Measurements from ENCODE around the gene CDK13.
"Not testable (repeated sequence)": the region's sequence is repeated elsewhere in the genome, so short reads cannot be mapped to it uniquely, and the experiment has no call there.

The CDK13 gene

DNA sequence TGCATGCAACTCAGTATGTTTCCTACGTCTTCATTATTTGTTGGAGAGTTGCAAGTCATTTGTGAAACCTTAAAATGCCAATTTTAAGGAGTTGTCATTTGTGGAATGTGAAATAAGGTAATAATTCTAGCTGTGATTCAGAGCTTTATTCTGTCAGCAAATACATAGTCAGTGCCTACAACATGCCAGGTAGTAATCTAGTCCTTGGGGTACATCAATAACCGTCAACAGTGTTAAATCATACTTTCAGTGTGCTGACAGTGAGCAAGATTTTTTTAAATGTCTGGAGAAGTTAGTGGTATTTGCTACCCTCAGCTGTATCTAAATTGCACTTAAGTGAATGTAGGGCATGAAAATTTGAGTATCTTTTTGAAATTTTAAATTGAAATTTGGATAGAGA is 147.7 kb downstream of the CDK13 start:
- no peak for DNase-seq (ENCODE audit: low read depth)

DNA sequence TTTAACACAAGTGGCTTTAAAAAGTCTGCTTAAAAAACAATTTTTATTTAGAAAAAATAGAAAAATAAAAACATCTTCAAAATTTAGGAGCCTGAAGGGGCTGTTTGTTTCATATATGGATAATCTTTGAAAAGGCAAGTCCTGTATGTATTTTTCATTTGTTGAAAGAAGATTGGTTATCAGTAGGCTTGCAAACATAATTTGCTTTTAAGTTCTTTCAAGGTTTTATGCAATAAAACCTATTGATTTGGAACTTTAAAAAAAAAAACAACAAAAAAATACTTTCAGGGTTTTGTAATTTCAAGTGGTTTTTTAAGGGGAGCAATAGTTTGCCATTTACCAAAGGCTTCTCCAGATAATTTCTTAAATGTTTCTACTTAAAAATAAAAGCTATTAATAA is 148.8 kb downstream of the CDK13 start:
- DNase-seq (ENCODE audit: low read depth) = no peak

DNA sequence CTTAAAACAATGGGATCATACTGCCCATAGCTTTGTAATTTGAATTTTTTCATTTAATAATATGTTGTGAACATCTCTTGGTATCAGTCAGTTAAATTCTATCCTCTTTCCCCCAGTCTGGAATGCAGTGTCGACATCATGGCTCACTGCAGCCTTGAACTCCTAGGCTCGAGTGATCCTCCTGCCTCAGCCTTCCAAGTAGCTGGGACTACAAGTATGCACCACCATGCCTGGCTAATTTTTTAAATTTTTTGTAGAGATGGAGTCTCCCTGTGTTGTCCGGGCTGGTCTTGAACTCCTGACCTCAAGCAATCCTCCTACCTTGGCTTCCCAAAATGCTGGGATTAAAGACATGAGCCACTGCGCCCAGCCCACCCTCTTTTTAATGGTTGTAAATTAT is 149.8 kb downstream of the CDK13 start:
- DNase-seq (ENCODE audit: low read depth) = no peak

DNA sequence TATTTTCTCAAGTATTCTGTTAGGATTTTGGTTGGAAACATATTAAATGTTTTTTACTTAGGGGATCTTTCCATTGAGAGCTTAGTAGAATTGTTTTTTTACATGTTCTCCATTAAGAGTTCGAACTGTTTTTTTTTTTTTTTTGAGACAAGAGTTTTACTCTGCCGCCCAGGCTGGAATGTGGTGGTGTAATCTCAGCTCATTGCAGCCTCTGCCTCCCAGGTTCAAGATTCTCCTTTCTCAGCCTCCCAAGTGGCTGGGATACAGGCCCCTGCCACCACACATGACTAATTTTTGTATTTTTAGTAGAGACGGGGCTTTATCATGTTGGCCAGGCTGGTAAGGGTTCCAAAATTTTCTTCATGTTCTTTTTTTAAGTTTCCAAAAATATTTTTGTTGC is 151.1 kb downstream of the CDK13 start:
- no peak for DNase-seq (ENCODE audit: low read depth)

DNA sequence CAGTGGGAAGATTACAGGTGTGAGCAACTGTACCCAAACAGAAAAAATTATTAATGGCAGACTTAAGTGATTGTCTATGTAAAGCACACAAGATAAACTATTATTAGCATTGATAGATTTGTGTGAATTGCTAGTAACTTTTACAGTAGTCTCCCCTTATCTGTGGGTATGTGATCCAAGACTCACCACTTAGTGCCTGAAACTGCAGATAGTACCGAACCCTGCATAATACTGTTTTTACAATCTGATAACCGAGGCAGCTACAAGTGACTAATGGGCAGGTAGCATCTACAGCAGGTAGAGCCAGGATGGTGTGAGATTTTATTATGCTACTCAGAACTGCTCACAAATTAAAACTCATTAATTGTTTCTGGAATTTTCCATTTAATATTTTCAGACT is 152.8 kb downstream of the CDK13 start:
- DNase-seq (ENCODE audit: low read depth) = no peak

DNA sequence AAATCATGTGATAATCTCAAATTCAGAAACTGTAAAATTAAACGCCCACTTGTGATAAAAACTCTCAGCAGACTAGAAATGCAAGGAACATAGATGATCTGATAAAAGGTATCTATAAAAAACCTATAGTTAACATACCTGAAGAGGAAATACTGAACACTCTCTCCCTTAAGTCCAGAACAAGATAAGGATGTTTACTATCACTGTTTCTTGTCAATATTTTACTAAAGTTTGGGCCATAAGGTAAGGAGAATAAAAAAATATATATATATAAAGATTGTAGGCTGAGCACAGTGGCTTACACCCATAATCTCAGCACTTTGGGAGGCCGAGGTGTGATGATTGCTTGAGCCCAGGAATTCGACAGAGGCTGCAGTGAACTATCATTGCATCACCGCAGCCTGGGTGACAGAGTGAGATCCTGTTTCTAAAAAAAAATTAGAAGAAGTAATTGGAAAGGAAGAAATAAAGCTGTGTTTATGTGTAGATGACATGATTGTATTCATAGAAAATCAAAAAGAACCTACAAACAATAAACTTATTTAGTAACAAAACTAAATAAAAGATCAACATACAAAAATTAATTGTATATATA is 155.9 kb downstream of the CDK13 start:
- DNase-seq (ENCODE audit: low read depth) = no peak

DNA sequence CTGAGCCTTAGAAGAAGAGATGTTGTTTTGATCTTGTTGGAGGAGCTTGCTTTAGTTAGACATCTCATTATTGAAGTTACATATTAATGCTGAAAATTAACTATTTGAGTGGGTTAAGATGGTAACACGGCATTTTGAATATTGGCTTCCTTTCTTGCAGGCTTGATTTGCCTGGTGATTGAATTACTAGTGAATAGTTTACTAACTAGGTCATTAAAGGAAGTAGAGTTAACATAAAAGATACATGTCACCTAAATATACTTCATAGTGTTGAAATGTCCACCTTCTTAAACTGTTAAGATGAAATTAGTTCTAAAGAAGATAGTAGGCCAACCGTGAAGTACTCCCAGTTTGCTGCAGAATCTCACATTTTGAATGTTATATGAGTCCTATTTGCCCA is 165.9 kb downstream of the CDK13 start:
- DNase-seq (ENCODE audit: low read depth) = no peak

DNA sequence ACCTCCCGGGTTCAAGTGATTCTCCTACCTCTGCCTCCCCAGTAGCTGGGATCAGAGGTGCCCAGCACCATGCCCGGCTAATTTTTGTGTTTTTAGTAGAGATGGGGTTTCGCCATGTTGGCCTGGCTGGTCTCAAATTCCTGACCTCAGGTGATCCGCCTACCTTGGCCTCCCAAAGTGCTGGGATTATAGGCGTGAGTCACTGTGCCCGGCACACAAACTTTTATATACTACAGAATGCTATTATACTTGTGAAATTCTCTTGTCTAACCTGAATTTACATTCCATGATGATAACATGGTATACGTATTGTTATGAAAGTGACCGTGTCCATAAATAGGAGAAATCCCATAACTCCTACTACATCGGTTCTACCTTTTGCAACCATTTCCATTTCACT is 167.1 kb downstream of the CDK13 start:
- not testable (repeated sequence) for DNase-seq (ENCODE audit: low read depth)

DNA sequence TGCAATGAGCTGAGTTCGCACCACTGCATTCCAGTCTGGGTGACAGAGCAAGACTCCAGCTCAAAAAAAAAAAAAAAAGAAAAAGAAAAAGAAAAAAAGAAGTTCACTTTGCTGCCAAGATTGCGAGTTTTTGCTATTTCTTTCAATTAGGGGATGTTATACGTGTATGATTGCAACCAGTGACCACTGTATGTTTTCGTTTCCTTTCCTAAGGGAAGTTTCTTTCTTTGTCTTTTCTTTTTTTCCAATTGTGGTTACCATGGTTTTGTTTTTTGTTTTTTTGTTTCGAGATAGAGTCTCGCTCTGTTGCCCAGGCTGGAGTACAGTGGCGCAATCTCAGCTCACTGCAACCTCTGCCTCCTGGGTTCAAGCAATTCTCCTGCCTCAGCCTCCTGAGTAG is 168.1 kb downstream of the CDK13 start:
- not testable (repeated sequence) for DNase-seq (ENCODE audit: low read depth)

DNA sequence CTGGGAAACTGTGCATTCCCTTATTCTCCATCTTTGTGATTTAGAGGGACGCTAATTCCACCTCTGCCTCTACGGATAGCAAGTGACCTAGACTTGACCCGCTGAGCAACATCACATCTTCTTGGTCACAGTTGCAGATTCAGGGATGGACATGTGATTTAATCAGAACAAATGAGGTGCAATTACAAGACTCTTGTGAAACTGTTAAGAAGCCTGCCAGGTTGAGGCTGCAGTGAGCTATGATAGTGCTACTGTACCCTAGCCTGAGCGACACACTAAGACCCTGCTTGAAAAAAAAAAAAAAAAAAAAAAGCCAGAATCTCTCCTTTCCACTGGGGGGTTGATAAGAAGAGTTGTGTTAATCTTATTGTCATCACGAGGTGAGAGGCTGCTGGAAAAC is 170.0 kb downstream of the CDK13 start:
- no peak for DNase-seq (ENCODE audit: low read depth)

DNA sequence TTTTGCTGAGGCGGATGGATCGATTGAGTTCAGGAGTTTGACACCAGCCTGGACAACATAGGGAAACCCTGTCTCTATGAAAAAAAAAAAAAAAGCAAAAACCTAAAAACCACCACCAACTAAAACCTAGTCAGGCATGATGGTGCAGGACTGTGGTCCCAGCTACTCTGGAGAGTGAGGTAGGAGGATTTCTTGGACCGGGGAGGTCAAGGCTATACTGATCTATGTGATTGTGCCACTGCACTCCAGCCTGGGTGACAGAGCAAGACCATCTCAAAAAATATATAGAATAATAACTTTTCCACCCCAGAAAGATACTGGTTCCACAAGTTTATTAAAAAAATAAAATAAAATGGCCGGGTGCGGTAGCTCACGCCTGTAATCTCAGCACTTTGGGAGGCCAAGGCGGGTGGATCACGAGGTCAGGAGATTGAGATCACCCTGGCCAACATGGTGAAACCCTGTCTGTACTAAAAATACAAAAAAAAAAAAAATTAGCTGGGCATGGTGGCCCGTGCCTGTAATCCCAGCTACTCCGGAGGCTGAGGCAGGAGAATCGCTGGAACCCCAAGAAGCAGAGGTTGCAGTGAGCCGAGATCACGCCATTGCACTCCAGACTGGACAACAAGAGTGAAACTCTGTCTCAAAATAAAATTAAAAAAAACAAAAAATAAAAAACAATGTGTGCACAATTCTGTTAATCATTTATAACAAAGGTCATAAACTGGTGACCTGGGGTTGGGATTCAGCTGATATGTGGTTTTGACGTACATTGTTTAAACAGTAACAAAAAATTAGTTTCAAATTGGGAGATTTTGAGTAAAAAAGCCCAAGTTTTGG is 172.3 kb downstream of the CDK13 start:
- DNase-seq (ENCODE audit: low read depth) = not testable (repeated sequence)

DNA sequence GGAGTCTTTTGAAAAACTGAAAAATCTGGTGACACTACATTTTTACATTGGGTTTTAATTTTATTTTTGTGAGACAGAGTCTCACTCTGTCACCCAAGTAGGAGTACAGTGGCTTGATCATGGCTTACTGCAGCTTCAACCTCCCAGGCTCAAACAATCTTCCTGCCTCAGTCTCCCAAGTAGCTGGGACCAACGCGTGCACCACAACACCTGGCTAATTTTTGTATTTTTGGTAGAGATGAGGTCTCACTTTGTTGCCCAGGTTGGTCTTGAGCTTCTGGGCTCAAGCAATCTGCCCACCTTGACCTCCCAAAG is 172.8 kb downstream of the CDK13 start:
- DNase-seq (ENCODE audit: low read depth) = no peak

DNA sequence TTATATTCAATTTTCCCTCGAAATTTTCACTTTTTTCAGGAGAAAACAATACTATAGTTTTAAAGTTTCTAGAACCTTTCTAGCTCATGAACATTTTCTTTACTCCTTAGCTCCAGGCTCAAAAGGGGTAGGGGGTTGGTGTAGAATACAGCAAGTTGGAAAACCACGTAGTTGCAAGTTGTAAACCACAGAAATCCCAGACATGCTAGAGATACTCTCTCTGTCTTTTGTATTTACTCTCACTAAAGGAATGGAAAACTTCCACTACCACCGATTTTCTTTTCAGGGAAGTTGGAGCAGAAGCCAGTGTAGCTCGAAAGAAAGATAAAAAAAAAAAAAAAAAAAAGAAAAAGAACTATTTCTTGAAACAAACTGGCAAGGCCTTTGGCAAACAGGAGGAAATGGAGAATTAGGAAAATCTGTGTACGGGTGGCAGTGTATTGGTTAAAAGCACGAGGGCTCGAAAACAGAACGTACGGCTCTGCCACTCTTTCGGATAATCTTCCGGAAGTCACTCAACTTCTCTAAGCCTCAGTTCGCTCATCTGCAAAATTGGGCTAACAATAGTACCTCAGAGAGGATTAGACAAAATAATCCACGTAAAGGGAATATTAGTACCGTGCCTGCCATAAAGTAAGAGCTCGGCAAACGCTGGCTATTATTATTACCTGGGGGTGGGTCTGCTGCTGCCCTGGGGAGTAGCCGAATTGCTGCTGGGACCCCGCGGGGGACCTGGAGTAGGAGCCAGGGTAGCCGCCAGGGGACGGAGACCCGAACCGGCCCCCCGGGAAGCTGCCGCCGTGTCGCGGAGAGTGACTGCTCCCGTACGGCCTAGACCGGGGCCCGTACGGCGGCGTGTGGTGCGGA is 183.7 kb downstream of the CDK13 start:
- DNase-seq (ENCODE audit: low read depth) = no peak

DNA sequence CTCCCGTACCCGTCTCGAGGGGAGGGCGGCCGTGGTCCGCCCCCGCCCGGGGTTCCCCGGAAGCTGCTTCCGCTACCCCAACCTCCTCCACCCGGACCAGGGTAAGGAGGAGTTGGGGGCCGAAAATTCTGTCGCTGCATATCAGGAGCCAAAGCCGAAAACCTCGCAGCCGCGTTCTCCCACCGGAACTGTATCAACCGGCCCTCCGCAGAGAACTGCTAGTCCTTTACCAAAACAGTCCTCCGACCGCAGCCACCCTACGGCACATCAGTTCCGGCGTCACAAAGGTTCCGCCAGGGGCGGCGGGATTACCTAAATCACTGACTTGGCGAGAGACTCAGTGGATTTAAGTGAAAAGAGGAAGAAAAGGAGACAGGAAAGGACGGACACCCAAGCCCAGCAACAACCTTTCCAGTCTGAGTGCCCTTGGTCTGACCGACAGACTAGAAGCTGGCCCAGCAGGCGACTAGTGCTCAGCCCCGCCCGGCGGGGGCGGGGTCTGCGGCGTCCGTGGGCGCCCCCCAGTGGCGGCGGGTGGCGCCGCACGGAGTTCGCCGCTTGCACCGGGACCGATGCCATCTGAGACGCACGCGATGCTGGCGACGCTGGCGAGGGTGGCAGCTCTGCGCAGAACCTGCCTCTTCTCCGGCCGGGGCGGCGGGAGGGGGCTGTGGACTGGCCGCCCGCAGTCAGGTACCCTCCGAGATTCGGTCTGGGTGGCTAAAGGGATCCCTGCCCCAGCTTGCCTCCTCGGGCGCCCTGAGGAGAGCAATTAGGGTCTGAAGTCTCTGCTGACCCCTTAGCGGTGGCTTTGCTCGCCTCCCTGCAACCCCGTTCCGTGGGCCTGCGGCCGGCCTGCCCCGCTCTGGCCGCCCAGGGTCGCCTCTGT is 184.6 kb downstream of the CDK13 start, which contains the start of the genes MPLKIP and SUGCT:
TSS of gene MPLKIP (minus strand) at position 195 of the 889 bp plus-strand sequence. CDS start at position 140, 55 bp downstream.
TSS of gene SUGCT (plus strand) at position 578 of the 889 bp plus-strand sequence.
- peak; percentile 75 for DNase-seq (ENCODE audit: low read depth)

DNA sequence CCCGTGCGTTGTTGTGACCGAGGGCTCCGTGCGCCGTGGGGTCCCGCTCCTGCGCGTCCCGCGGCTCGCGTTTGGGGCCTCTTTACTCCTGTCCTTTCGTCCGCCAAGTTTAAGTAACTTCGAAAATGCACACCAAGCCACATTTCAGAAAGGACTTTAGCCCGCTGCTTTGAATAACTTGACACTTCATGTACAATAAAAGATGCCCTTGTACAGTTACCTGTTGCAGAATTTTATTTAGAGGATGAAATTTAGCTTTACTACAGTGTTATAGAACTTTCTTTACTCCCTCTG is 185.2 kb downstream of the CDK13 start:
- no peak for DNase-seq (ENCODE audit: low read depth)

DNA sequence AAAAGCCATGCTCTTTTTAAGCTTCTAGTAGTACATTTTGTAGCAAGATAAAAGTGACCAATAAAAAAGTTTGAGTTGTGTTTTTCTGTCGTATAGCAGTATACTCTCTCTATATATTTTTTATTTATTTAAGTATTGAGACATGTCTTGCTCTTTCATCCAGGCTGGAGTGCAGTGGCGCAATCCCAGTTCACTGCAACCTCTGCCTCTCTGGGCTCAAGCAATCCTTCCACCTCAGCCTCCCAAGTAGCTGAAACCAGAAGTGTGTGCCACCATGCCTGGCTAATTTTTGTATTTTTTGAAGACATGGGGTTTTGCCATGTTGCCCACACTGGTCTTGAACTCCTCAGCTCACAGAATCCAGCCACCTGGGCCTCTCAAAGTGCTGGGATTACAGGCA is 187.5 kb downstream of the CDK13 start:
- no peak for DNase-seq (ENCODE audit: low read depth)

DNA sequence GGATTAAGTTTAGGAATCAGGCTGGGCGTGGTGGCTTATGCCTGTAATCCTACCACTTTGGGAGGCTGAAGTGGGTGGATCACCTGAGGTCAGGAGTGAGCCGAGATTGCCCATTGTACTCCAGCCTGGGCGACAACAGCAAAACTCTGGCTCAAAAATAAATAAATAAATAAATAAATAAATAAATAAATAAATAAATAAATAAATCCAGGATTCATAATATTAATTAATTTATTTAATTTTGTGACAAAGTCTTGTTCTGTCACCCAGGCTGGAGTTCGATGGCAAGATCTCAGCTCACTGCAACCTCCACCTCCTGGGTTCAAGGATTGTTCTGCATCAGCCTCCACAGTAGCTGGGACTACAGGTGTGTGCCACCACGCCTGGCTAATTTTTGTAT is 188.9 kb downstream of the CDK13 start:
- no peak for DNase-seq (ENCODE audit: low read depth)

DNA sequence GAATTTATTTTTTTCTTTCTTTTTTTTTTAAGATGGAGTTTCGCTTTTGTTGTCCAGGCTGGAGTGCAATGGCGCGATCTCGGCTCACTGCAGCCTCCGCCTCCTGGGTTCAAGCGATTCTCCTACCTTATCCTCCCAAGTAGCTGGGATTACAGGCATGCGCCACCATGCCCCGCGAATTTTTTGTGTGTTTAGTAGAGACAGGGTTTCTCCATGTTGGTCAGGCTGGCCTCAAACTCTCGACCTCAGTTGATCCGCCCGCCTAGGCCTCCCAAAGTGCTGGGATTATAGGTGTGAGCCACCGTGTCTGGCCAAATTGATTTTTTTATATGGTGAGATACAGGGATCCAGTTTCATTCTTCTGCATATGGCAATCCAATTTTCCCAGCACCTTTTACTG is 189.8 kb downstream of the CDK13 start:
- DNase-seq (ENCODE audit: low read depth) = not testable (repeated sequence)

DNA sequence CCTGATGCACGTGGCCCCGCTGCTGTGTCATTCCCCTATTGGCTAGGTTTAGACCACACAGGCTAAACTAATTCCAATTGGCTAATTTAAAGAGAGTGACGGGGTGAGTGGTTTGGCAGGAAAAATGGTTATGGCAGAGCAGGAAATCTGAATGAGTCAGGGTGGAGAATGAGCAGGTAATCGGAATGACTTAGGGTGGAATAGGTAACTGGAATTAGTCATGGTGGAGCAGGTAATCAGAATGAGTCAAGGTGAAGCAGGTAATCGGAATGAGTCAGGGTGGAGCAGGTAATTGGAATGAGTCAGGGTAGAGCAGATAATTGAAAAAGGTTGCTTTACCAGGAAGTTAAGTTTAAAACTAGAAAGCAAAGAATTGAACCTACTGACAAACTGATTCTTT is 191.9 kb downstream of the CDK13 start:
- DNase-seq (ENCODE audit: low read depth) = not testable (repeated sequence)

DNA sequence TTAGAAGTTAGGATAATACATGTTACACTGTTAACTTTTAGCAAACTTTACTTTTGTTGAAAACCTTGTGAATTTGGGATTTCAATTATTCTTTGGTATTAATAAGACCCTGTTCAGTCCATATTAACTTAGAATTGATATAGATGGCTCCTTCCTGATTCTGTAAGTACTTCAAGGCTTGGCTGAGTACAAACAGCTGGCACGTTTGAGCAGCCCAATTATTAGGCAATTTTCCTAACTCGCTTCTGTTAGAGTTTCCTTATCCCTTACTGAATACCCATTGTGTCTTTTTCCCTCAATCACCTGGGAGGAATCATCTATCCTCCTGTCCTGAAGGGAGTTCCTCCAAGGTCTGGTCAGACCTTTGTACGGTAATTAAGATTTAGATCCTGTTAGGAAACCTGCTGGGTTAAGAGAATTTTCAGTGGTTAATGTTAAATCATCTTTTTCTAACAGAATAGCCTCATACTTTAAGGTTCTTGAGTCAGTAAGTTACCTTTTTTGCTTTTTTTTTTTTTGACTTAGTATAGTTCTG is 195.6 kb downstream of the CDK13 start:
- DNase-seq (ENCODE audit: low read depth) = not testable (repeated sequence)

DNA sequence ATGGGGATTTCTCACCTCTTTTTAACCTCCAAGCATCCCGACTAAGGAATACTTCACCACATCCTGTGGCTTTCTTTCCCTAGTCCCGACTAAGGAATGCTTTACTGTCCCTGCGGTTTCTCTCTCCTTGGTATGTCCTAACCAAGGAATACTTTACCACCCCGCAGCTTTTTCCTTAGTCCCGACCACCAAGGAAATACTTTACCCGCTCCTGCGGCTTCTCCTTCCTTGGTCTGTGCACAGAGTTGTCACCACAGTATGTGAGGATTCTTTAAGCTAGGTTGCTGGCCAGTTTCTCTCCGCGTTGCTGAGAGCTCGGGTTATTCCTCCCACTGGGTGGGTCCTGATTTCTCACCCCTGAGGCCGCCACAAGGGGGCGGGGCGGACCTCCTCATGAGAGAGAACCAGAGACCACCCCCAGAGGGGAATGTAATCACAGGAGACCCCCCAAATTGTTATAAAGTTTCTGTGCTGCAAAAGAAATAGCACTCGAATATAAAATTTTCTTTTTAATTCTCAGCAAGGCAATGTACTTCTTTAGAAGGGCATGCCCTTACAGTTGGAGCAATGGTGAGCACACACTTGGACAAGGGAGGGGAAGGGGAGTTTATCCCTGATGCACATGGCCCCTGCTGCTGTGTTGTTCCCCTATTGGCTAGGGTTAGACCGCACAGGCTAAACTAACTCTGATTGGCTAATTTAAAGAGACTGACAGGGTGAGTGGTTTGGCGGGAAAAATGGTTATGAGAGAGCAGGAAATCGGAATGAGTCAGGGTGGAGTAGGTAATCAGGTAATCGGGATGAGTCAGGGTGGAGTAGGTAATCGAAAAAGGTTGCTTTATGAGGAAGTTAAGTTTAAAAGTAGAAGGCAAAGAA is 197.6 kb downstream of the CDK13 start:
- DNase-seq (ENCODE audit: low read depth) = no peak
